Sigmoid colon (tissue), 7 donors: ENCODE measurements around the gene TEX30. TPM values are rescaled to one million over a fixed set of nuclear protein-coding genes. Genes with fewer than 3 reads are reported as not detected.
A peak's percentile ranks its signal among the peaks of the same experiment; 100 is the strongest.

Experiments
- DNase-seq: peaks from one replicate; pipeline ENCODE4 v3.0.0-alpha.2; 2019
- H3K27ac ChIP-seq, 4 donors: fragments of 200-600 bp; sonication (generic); one replicate each; pipeline ENCODE4 v1.5.1; 2016 to 2019; ENCODE audit warnings: mild to moderate bottlenecking in 1 of 4
- H3K27me3 ChIP-seq, 3 donors: fragments of 200-600 bp; sonication (generic); one replicate each; pipeline ENCODE4 v1.5.1; 2019; ENCODE audit warnings: mild to moderate bottlenecking in 1 of 3
- H3K36me3 ChIP-seq, 4 donors: fragments of 200-600 bp; sonication (generic); one replicate each; pipeline ENCODE4 v1.5.1; 2016 to 2019
- H3K4me1 ChIP-seq, 4 donors: fragments of 200-600 bp; sonication (generic); one replicate each; pipeline ENCODE4 v1.5.1; 2017 to 2019
- H3K4me3 ChIP-seq, 4 donors: fragments of 200-600 bp; sonication (generic); one replicate each; pipeline ENCODE4 v1.5.1; 2017 to 2019; ENCODE audit warnings: mild to moderate bottlenecking in 2 of 4, moderate library complexity in 1 of 4
- H3K9me3 ChIP-seq, 4 donors: fragments of 200-600 bp in 3 of 4; sonication (generic) in 3 of 4; one replicate each; pipeline versions ENCODE4 v1.5.1 to v1.6.1; 2013 to 2019
- CTCF ChIP-seq, 4 experiments: fragments of 450-650 bp in 3 of 4; fragments of 200-600 bp in 1 of 4; IDR thresholded peaks; one replicate each; pipeline ENCODE4 v1.5.1; 2016 to 2019; ENCODE audit warnings: antibody characterized with exemption in 4 of 4, mild to moderate bottlenecking in 3 of 4, moderate library complexity in 2 of 4
- EP300 ChIP-seq, 4 donors: sonication (generic); formaldehyde crosslinking; IDR thresholded peaks; one replicate each; pipeline ENCODE4 v1.6.1; 2017; ENCODE audit warnings: antibody characterized with exemption in 4 of 4
- POLR2A ChIP-seq, 2 donors: fragments of 450-650 bp; IDR thresholded peaks; one replicate each; pipeline ENCODE4 v1.6.1; 2016; ENCODE audit warnings: antibody characterized with exemption in 2 of 2, mild to moderate bottlenecking in 2 of 2, moderate library complexity in 2 of 2
- POLR2AphosphoS5 ChIP-seq, 4 donors: sonication (generic); formaldehyde crosslinking; IDR thresholded peaks; one replicate each; pipeline ENCODE4 v1.6.1; 2017; ENCODE audit warnings: antibody characterized with exemption in 4 of 4
- WGBS, 2 donors: extraction: QIAGEN DNeasy Blood & Tissue Kit; methylation state at CpG; one replicate each; pipeline ENCODE4 v1.1.7; 2013; 5-methylcytosine and 5-hydroxymethylcytosine counted together
- intact Hi-C: fragments of 100-400 bp; cut with DNase I; formaldehyde crosslinking; loops from one replicate; pipeline ENCODE4 v1.15.1; 2023
- polyA plus RNA-seq, 3 donors: library from polyadenylated mRNA; stranded (reverse); fragments of 200-250 nt; gene quantifications; one replicate each; pipeline ENCODE4 v1.2.3, GENCODE V29; 2013
- total RNA-seq, 4 donors: library from RNA; depleted of rRNA; stranded (reverse); fragments of >200 nt; gene quantifications; one replicate each; pipeline ENCODE4 v1.1.0, GENCODE V29; 2016
- donor health status: healthy with polysubstance abuse.
- donor health status: Bipolar disorder and iron deficiency.
- donor health status: healthy.

Gene TEX30
- total and polyA plus RNA-seq, 7 donors: 6.6 to 17.3 (median 8.9) TPM

GRCh38 chr13:102805680-102806079 is 32.1 kb upstream of the TEX30 start:
- Histone ChIP-seq H3K4me1 (peaks cover 0 to 22% (median 12%) of the 10 kb centered on the region in 4 donors), H3K36me3 (peaks cover 0 to 16% (median 1%) of the 10 kb centered on the region in 4 donors), H3K9me3 (no peaks in the 10 kb centered on the region), H3K4me3 (no peak overlapping the region), H3K27ac (no peak overlapping the region), H3K27me3 (no peaks in the 10 kb centered on the region)
- DNase-seq: no peak
- 98 to 99% methylated on average over 3 of the region's 3 CpGs for WGBS, 2 donors
- intact Hi-C loops: loop anchor here (10.0 kb wide), 1 partner anchor 151 kb away; no protein-coding TSS in a partner anchor
- TF ChIP-seq POLR2A (IDR thresholded peaks at IDR 0.05): no peak
- TF ChIP-seq CTCF (IDR thresholded peaks at IDR 0.05): no peak
- no peak for TF ChIP-seq EP300 (IDR thresholded peaks at IDR 0.05)
- TF ChIP-seq POLR2AphosphoS5 (IDR thresholded peaks at IDR 0.05): no peak

- intact Hi-C loops: loop anchor here (10.0 kb wide), 1 partner anchor 146 kb away; no protein-coding TSS in a partner anchor
- peak; percentile 89 for DNase-seq
- H3K4me1 ChIP-seq: peaks cover 0 to 33% (median 23%) of the 10 kb centered on the region in 4 donors
- H3K36me3 ChIP-seq: no peaks in the 10 kb centered on the region
- H3K27ac ChIP-seq: peak overlapping the region; percentile 84 to 90 (median 84)
- 1% methylated on average over 81 of the region's 81 CpGs for WGBS, 2 donors
- H3K4me3 ChIP-seq: peak overlapping the region; percentile 75 to 91 (median 86)
- TF ChIP-seq CTCF (IDR thresholded peaks at IDR 0.05): peak; percentile 49 to 68 (median 58)
- peak in 2 of 4 donors; percentile 40 to 42 for TF ChIP-seq POLR2AphosphoS5 (IDR thresholded peaks at IDR 0.05)
- no peak for TF ChIP-seq POLR2A (IDR thresholded peaks at IDR 0.05)
- H3K9me3 ChIP-seq: no peaks in the 10 kb centered on the region
- no peaks in the 10 kb centered on the region for H3K27me3 ChIP-seq
Observed at GRCh38 chr13:102800145-102801041, 26.8 kb upstream of the TEX30 start.

- peak; percentile 69 for DNase-seq
- H3K4me3 ChIP-seq: peak overlapping the region; percentile 75 to 91 (median 86)
- H3K4me1 ChIP-seq: peaks cover 0 to 33% (median 23%) of the 10 kb centered on the region in 4 donors
- H3K9me3 ChIP-seq: no peaks in the 10 kb centered on the region
- H3K27me3 ChIP-seq: no peaks in the 10 kb centered on the region
- H3K27ac ChIP-seq: peak overlapping the region; percentile 84 to 90 (median 84)
- TF ChIP-seq CTCF (IDR thresholded peaks at IDR 0.05): no peak
- no peak for TF ChIP-seq EP300 (IDR thresholded peaks at IDR 0.05)
- TF ChIP-seq POLR2AphosphoS5 (IDR thresholded peaks at IDR 0.05): no peak
- TF ChIP-seq POLR2A (IDR thresholded peaks at IDR 0.05): no peak
- H3K36me3 ChIP-seq: peaks cover 0 to under 1% (median 0%) of the 10 kb centered on the region in 4 donors
- WGBS, 2 donors: 0 to 1% methylated on average over 69 of the region's 69 CpGs
- intact Hi-C loops: loop anchor here (1.0 to 10.0 kb wide), 4 partner anchors 26 to 207 kb away; partner anchors contain the start of genes ERCC5 and TEX30
Observed at GRCh38 chr13:102799426-102800144, 26.0 kb upstream of the TEX30 start.

- TF ChIP-seq EP300 (IDR thresholded peaks at IDR 0.05) (no peak), POLR2AphosphoS5 (IDR thresholded peaks at IDR 0.05) (peak in 3 of 4 donors; percentile 31 to 72 (median 52))
- H3K9me3 ChIP-seq: no peaks in the 10 kb centered on the region
- peak; percentile 96 for DNase-seq
- peak within 1 kb of the TSS; percentile 75 to 91 (median 86) for H3K4me3 ChIP-seq
- intact Hi-C loops: loop anchor here (1.0 to 2.0 kb wide), 3 partner anchors 26 to 206 kb away; partner anchors contain the start of genes ERCC5 and TEX30
- peak within 1 kb of the TSS; percentile 84 to 90 (median 84) for H3K27ac ChIP-seq
- peaks cover 0 to 8% (median 0%) of the 10 kb centered on the region in 4 donors for H3K36me3 ChIP-seq
- 0% methylated on average over 72 of the region's 72 CpGs for WGBS, 2 donors
- H3K27me3 ChIP-seq: no peaks in the 10 kb centered on the region
- H3K4me1 ChIP-seq: peaks cover 0 to 33% (median 23%) of the 10 kb centered on the region in 4 donors
Observed at GRCh38 chr13:102798581-102799425, 25.2 kb upstream of the TEX30 start, which contains the start of the genes BIVM and POGLUT2. TSS of gene BIVM (plus strand) at chr13:102799119. CDS start at chr13:102807268, 8,149 bp downstream. TSS of gene POGLUT2 (minus strand) at chr13:102798976. CDS start at chr13:102798670, 306 bp downstream.
